Left ventricle myocardium inferior (tissue), 1 donor: Measurements from ENCODE around the gene TRIM28. TPM values are rescaled to one million over a fixed set of nuclear protein-coding genes. Genes with fewer than 3 reads are reported as not detected.

Source experiments
- DNase-seq: peaks from one replicate; pipeline ENCODE4 v3.0.0-alpha.2; 2020
- H3K27ac ChIP-seq: fragments of 200-600 bp; replicated peaks from 2 replicates; pipeline ENCODE4 v1.8.0; 2021
- H3K27me3 ChIP-seq: fragments of 200-600 bp; 2 replicates; pipeline ENCODE4 v1.8.0; 2021; ENCODE audit warnings: low read depth
- H3K36me3 ChIP-seq: fragments of 200-600 bp; 2 replicates; pipeline ENCODE4 v1.8.0; 2021
- H3K4me1 ChIP-seq: fragments of 200-600 bp; 2 replicates; pipeline ENCODE4 v1.8.0; 2021
- H3K4me3 ChIP-seq: fragments of 200-600 bp; 2 replicates; pipeline ENCODE4 v1.8.0; 2021; ENCODE audit warnings: mild to moderate bottlenecking, moderate library complexity
- H3K9me3 ChIP-seq: fragments of 200-600 bp; replicated peaks from 2 replicates; pipeline ENCODE4 v1.8.0; 2021
- intact Hi-C: fragments of 100-400 bp; cut with micrococcal nuclease; formaldehyde crosslinking; loops from one replicate; pipeline ENCODE4 v1.11.0; 2022
- total RNA-seq: library from RNA; stranded (reverse); fragmentation: NEBNext Ultra II Directional; extraction: Animal tissue kit (Norgen Biotek cat#: 25700); gene quantifications from one replicate; pipeline ENCODE4 v1.2.1, GENCODE V29; 2021
- TF ChIP-seq, protein P1 (sequence below): fragments of 200-600 bp; IDR thresholded peaks from 2 replicates; pipeline ENCODE4 v1.8.0; 2021; ENCODE audit warnings: antibody characterized with exemption, mild to moderate bottlenecking, borderline replicate concordance
- donor health status: DM: no; HTN: yes; CAD: no; lungs with severe emphysema.

The TRIM28 gene
- total RNA-seq, 1 donor from 2014 or later, result 136 TPM

DNA sequence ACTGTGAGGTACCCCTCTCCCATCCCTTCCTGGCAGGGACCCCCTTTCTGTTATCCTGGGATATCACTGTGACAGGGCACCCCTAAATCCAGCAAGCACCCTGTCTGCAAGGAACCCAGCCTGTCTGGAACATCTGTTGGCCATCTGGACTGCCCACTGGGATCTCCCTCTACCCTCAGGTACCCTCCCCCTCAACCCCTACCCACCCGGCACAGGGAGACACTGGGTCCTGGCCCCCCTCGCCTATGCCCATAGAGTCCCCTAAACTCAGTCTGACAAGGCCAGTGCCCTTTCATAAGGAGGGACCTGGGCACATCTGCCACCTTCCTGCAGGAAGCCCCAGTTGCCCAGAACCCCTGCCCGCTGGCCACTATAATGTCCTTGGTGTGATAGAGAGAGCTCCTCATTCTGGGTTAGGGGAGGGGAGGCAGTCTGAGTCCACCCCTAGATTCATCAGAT is 29.3 kb upstream of the TRIM28 start:
- peak overlapping the region; percentile 78 for H3K27ac ChIP-seq
- H3K4me3 ChIP-seq, result peak overlapping the region; percentile 66
- TF ChIP-seq, protein P1, sequence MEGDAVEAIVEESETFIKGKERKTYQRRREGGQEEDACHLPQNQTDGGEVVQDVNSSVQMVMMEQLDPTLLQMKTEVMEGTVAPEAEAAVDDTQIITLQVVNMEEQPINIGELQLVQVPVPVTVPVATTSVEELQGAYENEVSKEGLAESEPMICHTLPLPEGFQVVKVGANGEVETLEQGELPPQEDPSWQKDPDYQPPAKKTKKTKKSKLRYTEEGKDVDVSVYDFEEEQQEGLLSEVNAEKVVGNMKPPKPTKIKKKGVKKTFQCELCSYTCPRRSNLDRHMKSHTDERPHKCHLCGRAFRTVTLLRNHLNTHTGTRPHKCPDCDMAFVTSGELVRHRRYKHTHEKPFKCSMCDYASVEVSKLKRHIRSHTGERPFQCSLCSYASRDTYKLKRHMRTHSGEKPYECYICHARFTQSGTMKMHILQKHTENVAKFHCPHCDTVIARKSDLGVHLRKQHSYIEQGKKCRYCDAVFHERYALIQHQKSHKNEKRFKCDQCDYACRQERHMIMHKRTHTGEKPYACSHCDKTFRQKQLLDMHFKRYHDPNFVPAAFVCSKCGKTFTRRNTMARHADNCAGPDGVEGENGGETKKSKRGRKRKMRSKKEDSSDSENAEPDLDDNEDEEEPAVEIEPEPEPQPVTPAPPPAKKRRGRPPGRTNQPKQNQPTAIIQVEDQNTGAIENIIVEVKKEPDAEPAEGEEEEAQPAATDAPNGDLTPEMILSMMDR, result no peak
- DNase-seq, result no peak
- H3K36me3 ChIP-seq, result peaks cover 23% of the 10 kb centered on the region
- no peaks in the 10 kb centered on the region for H3K9me3 ChIP-seq
- intact Hi-C loops, result no loop called here
- no peaks in the 10 kb centered on the region for H3K27me3 ChIP-seq
- H3K4me1 ChIP-seq, result peaks cover 63% of the 10 kb centered on the region

DNA sequence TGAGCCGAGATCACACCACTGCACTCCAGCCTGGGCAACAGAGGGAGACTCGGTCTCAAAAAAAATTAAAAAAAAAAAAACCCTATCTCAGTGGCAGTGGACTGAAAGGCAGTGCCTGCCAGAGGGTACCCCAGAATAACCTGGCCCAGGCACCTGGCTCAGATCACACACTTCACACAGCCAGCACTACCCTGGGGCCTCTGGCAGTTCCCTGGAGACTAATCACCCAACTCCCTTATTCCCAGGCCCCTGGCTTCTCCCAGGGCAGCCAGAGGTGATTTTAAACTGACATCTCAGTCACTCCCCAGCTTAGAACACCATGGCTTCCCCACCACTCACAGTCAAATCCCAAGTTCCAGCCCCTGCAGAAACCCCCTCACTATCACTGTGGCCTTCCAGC is 28.6 kb upstream of the TRIM28 start:
- intact Hi-C loops, result no loop called here
- Histone ChIP-seq H3K27ac (no peak overlapping the region), H3K4me1 (peaks cover 67% of the 10 kb centered on the region)

DNA sequence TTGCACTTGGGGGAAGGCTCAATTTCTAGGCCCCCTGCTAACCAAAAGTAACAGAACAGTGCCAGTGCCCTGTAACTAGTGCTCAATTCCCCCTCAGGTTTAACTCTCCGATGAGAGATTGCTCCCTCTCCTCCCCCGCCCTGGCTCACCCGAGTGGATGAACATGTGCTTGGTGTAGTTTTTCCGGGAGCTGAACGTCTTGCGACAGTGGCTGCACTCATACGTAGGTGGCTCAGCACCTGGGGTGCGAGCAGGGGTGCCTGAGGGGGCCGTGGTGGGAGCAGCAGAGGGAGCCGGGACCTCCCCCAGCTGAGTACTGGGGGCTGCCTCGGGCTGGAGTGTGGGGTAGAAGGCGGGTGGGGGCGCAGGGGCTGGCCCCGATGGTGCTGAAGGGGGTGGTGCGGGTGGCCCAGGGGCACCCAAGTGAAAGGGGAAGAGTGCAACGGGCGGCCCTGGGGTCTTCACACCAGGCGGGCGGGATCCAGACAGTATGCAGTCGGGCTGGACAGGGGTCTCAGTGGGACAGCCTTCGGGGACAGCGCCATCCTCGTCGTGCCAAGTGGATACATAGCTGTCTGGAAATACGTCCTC is 27.5 kb upstream of the TRIM28 start:
- TF ChIP-seq, protein P1, result no peak
- intact Hi-C loops, result no loop called here
- H3K27ac ChIP-seq, result no peak overlapping the region

More for the DNA sequence above, 28.6 kb upstream of the TRIM28 start:
- TF ChIP-seq, protein P1, result no peak
- no peak for DNase-seq
- Histone ChIP-seq H3K4me3 (no peak overlapping the region), H3K9me3 (no peaks in the 10 kb centered on the region), H3K36me3 (peaks cover 23% of the 10 kb centered on the region), H3K27me3 (no peaks in the 10 kb centered on the region)

DNA sequence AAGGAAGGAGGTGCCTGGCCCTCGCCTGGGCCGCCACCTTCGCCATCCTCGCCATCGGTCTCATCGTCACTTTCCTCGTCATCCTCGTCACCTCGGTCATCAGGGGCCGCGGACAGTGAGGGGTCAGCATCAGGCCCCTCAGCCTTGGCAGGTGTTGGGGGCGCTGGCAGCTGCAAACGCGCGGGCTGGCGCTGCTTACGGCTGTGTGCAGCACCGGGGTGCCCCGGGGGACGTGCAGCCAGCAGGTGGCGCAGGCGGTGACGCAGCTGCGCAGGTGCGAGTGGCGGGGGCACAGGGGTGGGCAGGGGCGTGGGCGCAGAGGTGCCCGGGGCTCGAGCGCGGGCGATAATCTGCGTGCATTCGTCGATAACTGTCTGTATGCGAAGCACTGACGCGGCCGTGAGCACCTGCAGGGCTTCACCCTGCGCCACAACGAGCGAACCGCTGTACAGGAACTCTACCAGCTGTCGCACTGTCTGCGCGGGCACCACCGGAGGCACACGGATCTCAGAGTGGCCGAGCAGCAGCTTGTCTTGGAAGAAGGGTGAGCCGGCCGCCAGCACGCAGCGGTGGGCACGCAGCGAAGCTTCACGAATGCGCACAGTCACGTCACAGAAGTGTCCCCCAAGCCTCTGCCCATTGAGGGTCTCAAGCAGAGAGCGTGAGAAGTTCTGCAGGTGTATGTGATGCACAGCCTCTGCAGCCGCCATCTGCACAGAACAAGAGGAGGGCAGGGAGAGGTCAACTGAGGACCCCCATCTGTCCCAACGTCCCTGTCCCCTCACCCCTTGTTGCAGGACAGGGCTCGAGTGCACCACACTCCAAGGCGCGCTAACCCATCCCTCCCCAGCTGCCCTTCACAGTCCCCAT is 26.7 kb upstream of the TRIM28 start:
- H3K4me3 ChIP-seq, result no peak overlapping the region
- no peak overlapping the region for H3K27ac ChIP-seq
- H3K27me3 ChIP-seq, result no peaks in the 10 kb centered on the region
- peaks cover 23% of the 10 kb centered on the region for H3K36me3 ChIP-seq
- DNase-seq, result no peak
- intact Hi-C loops, result no loop called here
- no peaks in the 10 kb centered on the region for H3K9me3 ChIP-seq
- peaks cover 73% of the 10 kb centered on the region for H3K4me1 ChIP-seq
- TF ChIP-seq, protein P1, result no peak

More for the DNA sequence above, 27.5 kb upstream of the TRIM28 start:
- Histone ChIP-seq H3K4me3 (no peak overlapping the region), H3K36me3 (peaks cover 23% of the 10 kb centered on the region), H3K27me3 (no peaks in the 10 kb centered on the region), H3K9me3 (no peaks in the 10 kb centered on the region), H3K4me1 (peaks cover 73% of the 10 kb centered on the region)
- DNase-seq, result no peak

DNA sequence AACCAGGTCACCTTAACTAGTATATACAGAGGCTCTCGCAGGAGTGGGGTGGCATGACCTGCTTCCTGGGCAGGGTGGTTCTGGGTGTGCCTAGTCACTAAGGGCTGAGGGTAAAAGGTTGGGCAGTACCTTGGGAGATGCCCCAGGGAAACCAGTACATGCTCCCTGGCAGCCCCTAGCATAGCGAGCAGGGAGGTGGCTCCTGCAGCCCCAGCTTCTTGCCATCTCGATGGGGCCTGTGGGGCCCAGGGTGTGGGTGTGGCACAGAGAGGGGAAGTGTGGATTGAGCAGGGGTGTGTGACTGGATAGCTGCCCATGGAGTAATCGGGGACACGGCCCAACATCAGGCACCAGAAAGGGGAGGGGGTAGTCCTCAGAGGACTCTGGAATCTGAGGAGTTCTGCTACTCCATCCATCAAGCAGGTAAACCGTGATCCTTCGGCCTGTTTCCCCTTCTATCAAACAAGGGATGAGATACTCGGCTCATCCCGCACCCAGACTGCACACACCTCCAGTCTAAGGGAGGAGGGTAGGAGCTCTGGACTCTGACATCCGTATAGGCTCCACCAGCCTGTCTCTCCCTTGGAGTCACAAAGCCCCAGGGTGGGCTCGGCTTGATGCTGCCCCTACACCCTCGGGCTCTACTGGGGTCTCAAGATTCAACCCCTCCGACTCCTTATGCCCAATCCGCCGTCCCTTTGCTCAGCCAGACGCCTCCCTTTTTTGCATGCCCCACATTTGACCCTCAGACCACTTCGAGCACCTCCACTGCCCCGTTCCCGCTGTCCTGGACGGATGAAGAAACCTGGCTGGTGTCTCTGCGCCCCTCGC is 25.4 kb upstream of the TRIM28 start:
- peaks cover 23% of the 10 kb centered on the region for H3K36me3 ChIP-seq
- H3K9me3 ChIP-seq, result no peaks in the 10 kb centered on the region
- DNase-seq, result no peak
- TF ChIP-seq, protein P1, result no peak
- H3K27ac ChIP-seq, result peak overlapping the region; percentile 97
- H3K27me3 ChIP-seq, result no peaks in the 10 kb centered on the region
- peaks cover 72% of the 10 kb centered on the region for H3K4me1 ChIP-seq
- intact Hi-C loops, result no loop called here
- H3K4me3 ChIP-seq, result peak overlapping the region; percentile 92
